ENCODE results near the gene ATP6V0D1.

ATP6V0D1 gene

DNA sequence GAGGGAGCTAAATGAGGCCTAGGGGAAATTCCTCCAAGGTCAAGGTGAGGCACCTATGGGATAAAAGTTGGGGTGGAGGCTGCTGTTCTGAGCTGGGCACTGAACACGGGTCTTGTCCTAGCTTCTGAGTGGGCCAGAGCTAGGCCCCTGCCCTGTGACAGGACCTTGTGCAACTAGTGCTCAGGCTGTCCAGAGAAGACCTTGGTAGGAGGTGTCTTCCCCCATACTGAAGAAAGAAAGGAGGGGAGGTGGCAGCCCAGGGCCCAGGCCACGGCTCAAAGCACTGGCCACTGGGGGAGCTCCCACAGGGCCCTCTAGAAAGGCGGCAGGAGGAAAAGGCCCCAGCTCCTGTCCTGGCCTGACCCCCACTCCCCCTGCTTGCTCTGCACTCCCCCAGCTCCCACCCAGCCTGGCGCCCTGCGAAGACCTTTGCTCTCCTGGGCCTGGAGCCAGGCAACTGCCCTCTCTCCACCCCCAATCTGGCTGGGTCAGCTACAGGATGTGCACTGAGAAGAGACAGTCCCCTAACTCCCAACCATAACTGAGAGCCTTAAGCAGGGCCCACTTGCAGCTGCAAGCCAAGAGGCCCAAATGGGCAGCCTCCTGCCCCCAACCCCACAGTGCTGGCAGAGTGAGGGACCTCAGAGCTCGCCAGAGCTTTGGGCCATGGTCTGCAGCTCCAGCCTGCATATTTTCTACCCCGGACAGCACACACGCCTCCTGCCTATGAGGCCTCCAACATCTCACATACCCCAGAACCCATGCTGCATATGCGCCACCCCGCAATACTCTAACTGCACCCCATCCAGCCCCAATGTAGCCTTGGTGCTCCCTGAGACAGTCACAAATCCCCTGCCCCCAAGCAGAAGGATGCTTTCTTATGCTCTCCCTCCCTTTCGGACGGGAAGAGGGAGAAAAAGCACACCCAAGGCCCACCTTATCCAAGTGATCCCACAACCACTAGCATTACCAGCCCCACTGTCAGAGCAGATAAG lies 34.7 kb downstream of the ATP6V0D1 start:
- DNase-seq (ENCODE audit: insufficient read length, low spot score), result no peak
- no peak for FAIRE-seq

- no peak for DNase-seq (ENCODE audit: insufficient read length, low spot score)
- no peak for FAIRE-seq
Measured at GRCh38 chr16:67445441-67445912, 35.5 kb downstream of the ATP6V0D1 start.

- DNase-seq (ENCODE audit: insufficient read length, low spot score) (no peak), FAIRE-seq (no peak)
Measured at GRCh38 chr16:67445126-67445426, 35.9 kb downstream of the ATP6V0D1 start.

GRCh38 chr16:67444259-67445125 lies 36.5 kb downstream of the ATP6V0D1 start:
- DNase-seq (ENCODE audit: insufficient read length, low spot score) (no peak), FAIRE-seq (no peak)

DNA sequence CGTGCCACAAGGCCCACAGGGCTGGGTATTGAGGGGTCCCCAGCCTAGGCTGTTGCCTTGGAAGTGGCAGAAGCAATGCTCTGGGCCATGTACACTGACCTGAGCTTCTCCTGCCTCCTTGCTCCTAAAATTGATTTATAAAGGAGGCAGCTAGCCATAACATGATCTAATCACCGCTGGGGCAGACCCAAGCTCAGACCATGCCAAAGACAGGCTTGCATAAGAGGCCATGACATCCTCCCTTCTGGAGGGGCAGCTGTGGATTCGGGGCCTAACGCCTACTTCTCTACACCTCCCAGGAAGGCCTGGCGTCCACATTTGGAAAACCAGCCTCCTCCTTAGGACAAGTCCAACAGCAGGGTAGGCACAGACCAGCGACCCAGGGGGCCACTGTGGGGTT lies 37.7 kb downstream of the ATP6V0D1 start:
- FAIRE-seq (no peak), DNase-seq (ENCODE audit: insufficient read length, low spot score) (no peak)

- FAIRE-seq, result no peak
Measured at GRCh38 chr16:67442581-67443255, 38.2 kb downstream of the ATP6V0D1 start.

GRCh38 chr16:67441907-67442306 lies 39.0 kb downstream of the ATP6V0D1 start:
- DNase-seq (ENCODE audit: insufficient read length, low spot score) (no peak), FAIRE-seq (no peak)

More at GRCh38 chr16:67442581-67443255, 38.2 kb downstream of the ATP6V0D1 start:
- no peak for DNase-seq (ENCODE audit: insufficient read length, low spot score)

GRCh38 chr16:67441271-67441753 lies 39.6 kb downstream of the ATP6V0D1 start:
- FAIRE-seq, result no peak
- no peak for DNase-seq (ENCODE audit: insufficient read length, low spot score)

- DNase-seq (ENCODE audit: insufficient read length, low spot score) (no peak), FAIRE-seq (no peak)
Measured at GRCh38 chr16:67438824-67439393, 42.0 kb downstream of the ATP6V0D1 start.

- DNase-seq (ENCODE audit: insufficient read length, low spot score), result no peak
Measured at GRCh38 chr16:67438098-67438791, 42.7 kb downstream of the ATP6V0D1 start.

DNA sequence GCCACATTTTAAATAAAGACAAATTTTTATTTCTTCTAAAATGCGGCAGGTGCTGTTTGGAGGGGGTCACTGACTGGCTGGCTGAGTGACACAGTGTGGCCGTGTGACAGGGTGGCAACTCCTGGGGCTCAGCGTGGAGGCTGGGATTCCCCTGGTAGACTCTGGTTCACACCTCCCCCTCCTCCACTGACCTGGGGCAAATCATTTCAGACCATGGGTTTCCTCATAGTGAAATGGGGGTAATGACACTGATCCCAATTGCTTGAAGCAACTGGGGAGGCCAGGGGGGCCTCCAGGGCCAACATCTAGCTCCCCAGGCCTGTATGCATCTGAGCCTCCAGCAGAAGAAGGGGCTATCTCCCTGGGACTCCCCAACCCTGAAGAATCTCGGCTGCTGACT lies 43.4 kb downstream of the ATP6V0D1 start:
- DNase-seq (ENCODE audit: insufficient read length, low spot score) (no peak), FAIRE-seq (no peak)

More at GRCh38 chr16:67438098-67438791, 42.7 kb downstream of the ATP6V0D1 start:
- no peak for FAIRE-seq

DNA sequence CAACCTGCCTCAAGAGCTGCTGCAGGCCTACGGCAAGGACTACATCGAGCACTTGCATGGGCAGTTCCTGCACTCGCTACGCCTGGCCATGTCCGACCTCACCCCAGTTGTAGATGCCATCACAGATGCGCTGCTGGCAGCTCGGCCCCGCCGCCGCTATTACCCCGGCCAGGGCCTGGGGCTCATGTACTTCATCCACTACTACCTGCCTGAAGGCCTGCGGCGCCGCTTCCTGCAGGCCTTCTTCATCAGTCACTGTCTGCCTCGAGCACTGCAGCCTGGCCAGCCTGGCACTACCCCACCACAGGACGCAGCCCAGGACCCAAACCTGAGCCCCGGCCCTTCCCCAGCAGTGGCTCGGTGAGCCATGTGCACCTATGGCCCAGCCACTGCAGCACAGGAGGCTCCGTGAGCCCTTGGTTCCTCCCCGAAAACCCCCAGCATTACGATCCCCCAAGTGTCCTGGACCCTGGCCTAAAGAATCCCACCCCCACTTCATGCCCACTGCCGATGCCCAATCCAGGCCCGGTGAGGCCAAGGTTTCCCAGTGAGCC lies 44.2 kb downstream of the ATP6V0D1 start:
- FAIRE-seq, result no peak

DNA sequence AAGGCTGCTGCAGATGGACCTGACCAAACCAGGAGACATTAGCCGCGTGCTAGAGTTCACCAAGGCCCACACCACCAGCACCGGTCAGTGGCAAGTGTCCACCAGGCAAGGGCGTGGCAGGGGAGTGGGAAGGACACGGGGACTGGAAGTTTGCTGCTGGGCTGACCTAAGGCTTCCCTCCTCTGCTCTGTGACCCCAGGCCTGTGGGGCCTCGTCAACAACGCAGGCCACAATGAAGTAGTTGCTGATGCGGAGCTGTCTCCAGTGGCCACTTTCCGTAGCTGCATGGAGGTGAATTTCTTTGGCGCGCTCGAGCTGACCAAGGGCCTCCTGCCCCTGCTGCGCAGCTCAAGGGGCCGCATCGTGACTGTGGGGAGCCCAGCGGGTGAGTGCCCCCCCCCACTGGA lies 45.2 kb downstream of the ATP6V0D1 start:
- no peak for DNase-seq (ENCODE audit: insufficient read length, low spot score)
- FAIRE-seq, result no peak

More for the DNA sequence above, 44.2 kb downstream of the ATP6V0D1 start:
- no peak for DNase-seq (ENCODE audit: insufficient read length, low spot score)

DNA sequence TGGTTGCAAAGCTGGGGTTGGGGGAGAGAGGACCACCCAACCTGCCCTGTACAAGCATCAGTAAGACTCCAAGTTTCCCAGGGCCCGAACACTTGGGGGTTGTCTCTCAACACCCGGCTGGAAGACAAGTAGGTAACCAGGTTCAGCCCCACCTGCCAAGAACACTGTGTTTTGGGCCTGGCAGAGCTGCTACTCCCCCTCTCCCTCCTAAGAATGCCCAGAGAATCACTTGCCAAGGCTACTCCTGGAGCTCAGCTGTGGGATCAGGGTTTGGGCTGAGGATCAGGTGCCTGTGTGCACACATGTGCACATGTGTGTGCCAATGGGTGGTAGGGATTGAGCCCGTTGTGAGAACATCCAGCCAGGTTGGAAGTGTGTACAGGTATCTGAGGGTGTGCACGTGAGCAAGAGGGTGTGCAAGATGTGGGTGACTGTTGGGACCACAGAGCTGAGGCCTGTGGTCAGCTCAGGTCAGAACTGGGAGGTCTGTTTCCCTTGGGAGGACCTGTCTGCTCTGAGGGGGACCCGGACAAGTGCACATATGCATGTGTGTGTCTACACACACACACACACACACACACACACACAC lies 47.7 kb downstream of the ATP6V0D1 start:
- DNase-seq (ENCODE audit: insufficient read length, low spot score) (no peak), FAIRE-seq (no peak)

DNA sequence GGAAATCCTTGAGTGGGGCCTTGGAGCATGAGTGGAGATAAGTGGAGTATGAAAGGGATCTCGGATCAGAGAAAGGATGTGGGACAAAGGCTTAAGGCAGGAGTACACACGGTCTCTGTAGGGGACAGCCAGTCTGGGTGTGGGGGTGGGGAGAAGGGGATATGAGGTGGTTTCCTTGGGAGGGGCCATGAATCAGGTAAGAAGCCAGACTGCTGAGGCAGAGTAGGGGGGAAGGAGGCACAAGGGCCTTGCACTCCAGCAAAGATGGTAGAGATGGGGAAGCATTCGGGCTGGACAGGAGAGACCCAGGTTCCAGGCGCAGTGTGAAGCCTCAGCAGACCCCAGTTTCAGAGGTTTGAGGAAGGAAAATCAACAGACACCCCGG lies 48.5 kb downstream of the ATP6V0D1 start:
- FAIRE-seq (no peak), DNase-seq (ENCODE audit: insufficient read length, low spot score) (no peak)

- DNase-seq (ENCODE audit: insufficient read length, low spot score) (no peak), FAIRE-seq (no peak)
Measured at GRCh38 chr16:67431775-67432505, 49.0 kb downstream of the ATP6V0D1 start.

DNA sequence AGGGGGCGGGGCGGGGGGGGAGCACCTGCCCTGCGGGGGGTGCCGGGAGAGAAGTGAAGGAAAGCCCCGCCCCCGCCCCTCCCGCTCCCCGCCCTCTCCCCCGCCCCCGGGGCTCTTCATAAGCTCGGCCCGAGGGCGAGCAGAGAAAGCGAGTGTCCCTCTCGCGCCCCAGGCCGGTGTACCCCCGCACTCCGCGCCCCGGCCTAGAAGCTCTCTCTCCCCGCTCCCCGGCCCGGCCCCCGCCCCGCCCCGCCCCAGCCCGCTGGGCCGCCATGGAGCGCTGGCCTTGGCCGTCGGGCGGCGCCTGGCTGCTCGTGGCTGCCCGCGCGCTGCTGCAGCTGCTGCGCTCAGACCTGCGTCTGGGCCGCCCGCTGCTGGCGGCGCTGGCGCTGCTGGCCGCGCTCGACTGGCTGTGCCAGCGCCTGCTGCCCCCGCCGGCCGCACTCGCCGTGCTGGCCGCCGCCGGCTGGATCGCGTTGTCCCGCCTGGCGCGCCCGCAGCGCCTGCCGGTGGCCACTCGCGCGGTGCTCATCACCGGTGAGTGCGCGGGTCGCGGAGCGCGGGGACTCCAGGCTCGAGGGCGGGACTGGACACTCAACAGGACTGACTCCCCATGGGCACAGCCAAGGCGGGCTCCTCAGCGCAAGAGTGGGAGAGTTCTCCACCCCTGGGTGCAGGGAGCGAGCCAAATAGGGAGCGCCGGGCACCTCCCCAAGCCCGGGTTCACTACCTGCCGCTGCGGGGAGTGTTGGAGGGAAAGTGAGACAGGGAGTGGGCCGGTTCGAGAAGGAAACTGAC lies 49.8 kb downstream of the ATP6V0D1 start, which contains the start of gene HSD11B2:
Gene HSD11B2, plus strand, starts transcription at position 145 of the 798 bp plus-strand sequence. Its CDS starts 128 bp downstream, at position 273.
- DNase-seq (ENCODE audit: insufficient read length, low spot score), result no peak

More for the DNA sequence above, 49.8 kb downstream of the ATP6V0D1 start, which contains the start of gene HSD11B2:
- no peak for FAIRE-seq

Measured in GM19239 (cell line).